NCI-H345 treated with DMSO at 0.1 percent for 48 hours (cell line): Measurements from ENCODE around the gene CLEC16A.

Source experiments
- DNase-seq: peaks from one replicate; lab custom pipeline; 2025; ENCODE audit not compliant: unreplicated experiment; lab: John Stamatoyannopoulos, UW

The CLEC16A gene

DNA sequence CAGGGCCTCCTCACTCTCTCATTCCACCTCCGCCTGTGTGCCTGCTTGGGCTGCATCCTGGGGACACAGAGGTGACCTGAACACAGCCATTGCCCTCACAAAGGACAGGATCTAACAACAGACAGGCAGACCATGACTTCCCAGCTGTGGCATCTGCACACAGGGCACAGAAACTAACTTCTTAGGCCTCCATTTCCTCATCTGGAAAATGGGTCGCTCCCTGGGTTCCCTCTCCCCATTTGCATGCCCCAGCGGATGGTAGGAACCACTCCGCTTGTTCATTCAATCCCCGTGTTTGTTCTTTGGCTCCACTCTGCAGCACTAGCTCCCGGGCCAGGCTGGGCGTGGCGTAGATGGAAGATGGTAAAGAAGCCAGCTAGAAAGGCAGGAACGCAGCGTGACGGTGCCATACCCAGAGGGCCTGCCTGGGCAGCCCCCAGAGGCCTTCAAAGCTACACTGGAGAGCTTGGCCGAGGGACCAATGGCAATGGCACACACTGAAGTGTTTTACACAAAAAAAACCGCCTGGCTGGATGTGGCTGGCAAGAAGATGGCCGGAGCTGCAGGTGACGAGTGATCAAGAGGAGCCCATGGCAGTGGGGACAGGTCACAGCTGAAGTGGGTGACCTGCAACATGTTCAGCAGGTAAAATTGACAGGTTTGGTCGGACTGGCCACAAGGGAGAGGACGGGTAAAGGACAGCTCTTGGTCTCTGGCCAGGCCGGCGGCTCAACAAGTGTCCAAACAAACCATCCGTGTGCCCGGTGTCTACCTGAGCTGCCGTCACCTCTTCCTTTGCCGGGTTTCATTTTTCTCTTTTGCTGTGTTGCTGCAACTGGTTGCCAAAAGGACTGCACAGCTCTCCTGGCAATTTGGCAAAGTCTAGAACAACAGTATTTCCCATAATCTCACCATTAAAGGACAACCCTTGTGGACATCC, 244.7 kb downstream of the CLEC16A start:
- DNase-seq: no peak

DNA sequence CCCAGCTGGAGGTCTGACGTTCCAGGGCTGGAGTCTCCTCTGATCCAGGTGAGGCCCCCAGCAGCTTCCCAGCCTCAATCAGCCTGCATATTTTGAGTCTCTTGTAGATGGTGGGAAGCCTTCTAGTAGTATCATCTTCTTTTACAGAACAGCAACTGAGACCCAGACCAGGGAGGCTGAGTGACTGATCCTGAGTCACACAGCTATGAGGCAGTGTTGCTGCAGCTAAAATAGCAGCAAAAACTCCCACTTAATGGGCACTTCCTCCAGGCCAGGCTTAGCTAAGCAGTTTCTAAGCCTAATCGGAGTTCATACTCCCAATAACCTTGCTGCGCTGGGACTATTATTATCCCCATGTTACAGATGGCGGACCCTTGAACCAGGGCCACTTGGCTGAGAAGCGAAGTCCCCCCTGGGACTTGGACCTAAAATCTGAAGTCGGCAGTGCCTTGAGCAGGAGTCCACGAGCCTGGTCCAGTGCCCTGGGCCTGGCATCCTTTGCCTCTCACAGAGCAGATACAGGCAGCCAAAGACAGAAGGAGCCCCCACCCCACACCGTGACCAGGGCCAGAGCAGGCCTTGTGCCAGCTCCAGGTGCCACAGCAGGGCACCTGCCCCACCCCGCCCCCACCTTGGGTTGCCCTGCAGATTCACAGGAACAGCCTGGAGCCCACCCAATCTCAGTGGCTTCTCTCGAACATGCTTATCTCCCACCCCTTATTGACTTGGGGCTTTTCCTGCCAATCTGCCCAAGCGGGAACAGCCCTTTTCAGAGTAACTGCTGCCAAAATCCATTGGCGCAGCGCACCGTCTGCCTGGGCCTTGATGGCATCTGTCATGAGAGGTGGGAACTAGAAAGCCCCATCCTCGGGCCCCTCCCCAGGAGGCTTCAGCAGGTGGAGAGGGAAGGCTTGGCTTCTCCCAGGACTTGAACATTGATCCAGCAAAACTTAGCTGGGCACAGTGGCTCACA, 246.5 kb downstream of the CLEC16A start:
- DNase-seq: no peak

DNA sequence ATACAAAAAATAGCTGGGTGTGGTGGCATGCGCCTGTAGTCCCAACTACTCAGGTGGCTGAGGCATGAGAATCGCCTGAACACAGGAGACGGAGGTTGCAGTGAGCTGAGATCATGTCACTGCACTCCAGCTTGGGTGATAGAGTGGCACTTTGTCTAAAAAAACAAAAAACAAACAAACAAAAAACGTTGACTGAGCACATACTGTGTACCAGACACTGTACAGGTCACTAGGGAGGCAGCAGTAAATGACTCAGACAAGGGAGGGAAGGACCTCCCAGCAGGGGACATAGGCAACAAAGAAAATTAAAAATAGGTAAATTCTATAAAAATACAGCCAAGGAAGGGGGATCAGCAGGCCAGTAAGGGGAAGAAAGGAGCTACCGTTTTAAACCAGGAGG, 247.3 kb downstream of the CLEC16A start:
- no peak for DNase-seq

- no peak for DNase-seq
These were observed 249.1 kb downstream of the CLEC16A start for GRCh38 chr16:11193494-11193893.

DNA sequence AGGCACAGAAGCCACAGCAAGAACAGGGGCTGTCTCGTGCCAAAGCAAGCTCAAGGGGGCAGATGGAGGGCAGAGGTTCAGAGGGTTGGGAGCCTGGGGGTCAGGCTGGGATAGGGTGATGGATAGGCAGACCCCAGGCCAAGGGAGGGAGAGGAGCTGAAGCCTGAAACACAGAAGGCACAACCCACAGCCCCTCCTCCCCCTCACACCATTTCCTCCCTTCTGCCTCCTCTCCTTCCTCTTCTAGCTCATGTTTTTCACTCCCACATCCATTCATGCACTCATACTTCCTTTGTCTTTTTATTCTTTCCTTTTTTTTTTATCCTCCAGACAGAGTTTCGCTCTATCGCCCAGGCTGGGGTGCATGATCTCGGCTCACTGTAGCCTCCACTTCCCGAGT, 250.5 kb downstream of the CLEC16A start:
- no peak for DNase-seq

- DNase-seq: no peak
These were observed 252.0 kb downstream of the CLEC16A start for GRCh38 chr16:11196286-11196828.

- DNase-seq: no peak
These were observed 254.0 kb downstream of the CLEC16A start for GRCh38 chr16:11198375-11198774.

- no peak for DNase-seq
These were observed 254.5 kb downstream of the CLEC16A start for GRCh38 chr16:11198828-11199227.

DNA sequence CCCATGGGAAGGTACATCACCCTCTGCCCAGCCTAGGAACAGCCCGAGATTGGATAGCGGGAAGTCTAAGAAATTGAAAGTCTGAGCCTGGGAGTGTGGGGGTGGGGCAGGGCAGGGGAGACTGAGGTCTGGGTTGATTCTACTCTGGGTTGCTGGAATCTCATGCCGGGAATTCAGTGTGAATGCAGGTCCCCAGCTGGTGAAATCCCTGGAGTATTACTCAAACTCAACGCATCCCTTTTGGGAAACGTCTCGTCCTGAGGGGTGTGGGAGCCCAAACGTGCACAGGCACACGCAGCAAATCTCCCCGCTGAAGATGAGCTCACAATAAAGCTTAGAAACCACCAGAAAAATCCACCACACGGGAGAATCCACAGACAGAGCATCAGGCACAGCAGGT, 256.2 kb downstream of the CLEC16A start:
- no peak for DNase-seq

DNA sequence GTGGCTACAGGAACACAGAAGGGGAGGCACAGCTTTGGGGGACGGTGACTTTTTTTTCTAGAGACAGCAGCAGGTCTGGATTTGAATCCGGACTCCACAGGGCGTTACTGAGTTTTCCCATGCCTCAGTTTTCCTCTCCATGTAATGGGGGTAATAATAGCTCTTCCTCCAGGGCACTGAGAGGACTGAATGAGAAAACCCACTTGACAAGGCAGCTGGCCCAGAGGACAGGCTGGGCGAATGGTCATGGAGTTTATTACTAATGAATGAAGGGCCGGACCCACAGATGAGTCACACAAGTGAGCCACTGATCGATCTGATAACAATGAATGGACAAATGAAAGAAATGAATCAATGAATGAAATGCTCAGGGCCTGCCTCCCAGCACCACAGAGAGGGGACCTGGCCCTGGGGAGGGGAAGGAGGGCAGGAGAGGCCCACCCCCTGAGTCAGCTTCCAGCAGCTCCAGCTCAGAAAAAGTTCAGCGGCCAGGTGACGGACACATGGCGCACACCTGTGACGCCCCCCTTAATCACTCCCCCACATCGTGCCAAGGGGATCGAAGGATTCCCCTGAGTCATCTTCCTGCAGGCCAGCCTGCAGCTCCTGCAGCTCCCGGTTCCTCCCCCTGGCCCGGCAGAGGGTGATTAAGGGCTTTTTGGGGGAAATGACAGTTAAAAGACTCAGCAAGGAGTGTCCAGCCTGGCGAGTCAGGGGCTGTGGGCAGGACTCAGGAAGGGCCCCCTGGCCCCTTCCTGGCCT, 257.3 kb downstream of the CLEC16A start:
- DNase-seq: no peak

- DNase-seq: no peak
These were observed 258.1 kb downstream of the CLEC16A start for GRCh38 chr16:11202260-11203091.

DNA sequence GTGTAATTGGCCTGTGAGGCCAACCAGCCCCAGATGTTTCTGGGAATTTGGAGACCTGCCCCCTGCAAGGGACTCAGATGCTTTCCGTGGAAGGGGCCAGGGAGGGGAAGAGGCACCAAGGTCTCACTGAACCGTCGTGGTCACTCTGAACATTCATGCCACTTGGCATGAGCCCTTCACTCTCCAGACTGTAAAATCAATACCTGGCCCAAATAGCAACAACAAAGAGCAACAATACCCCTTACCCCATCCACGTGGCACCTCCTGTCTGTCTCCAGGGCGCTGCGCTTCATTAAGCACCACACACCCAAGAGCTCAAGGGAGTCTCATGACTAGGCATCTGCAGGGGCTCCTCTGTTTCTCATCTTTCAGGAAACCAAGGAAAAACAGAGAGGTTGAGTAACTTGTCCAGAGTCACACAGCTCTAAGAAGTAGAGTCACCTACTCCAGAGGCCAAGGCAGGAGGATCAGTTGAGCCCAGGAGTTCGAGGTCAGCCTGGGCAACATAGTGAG, 258.8 kb downstream of the CLEC16A start:
- no peak for DNase-seq

GRCh38 chr16:11204513-11205047, 260.2 kb downstream of the CLEC16A start:
- DNase-seq: no peak

DNA sequence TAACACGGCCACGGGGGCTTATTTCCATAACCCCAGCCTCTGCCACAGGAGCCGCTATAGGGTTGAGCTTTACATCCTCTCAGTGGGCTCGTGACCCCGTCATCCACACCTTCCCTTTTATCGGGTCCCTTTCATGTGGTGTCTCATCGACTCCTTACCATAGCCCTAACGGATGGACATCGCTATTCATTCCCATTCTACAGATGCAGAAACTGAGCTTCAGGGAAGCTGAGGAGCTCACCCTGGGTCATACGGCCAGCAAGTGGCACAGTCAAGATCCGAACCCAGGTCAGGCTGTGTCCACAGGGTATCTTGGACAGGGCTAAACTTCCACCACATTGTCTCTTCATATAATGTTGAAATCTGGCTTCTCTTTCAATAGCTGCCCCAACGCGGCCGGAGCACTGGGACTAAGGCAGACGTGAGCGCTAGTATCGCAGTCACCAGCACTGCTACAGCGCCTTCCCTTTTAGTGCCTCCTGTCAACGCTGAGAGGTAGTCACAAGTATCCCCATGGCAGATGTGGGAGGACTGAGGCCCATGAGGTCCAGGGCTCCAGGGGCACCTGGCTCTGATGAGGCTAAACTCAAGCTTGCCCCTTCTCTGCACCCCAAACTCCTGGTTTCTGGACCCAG, 260.8 kb downstream of the CLEC16A start:
- DNase-seq: no peak

GRCh38 chr16:11205754-11206581, 261.6 kb downstream of the CLEC16A start:
- no peak for DNase-seq

DNA sequence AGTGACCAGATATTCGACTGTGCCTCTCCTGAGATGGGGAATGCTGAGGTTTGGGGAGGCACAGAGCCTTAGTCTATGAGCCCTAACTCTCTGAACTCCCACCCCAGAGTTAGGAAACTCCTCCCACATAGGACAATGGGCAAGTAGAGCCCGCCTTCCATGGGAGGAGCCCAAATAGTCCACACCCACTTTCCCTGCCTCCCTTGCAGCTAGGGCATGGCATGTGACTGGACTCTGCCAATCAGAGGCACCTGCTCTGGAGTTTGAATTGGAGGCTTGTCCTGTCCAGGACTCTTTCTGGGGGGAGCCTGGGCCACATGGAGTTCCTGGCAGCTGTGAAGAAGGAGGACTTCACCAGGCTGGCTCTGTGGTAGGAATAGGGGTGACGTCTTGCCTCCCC, 263.3 kb downstream of the CLEC16A start:
- no peak for DNase-seq

DNA sequence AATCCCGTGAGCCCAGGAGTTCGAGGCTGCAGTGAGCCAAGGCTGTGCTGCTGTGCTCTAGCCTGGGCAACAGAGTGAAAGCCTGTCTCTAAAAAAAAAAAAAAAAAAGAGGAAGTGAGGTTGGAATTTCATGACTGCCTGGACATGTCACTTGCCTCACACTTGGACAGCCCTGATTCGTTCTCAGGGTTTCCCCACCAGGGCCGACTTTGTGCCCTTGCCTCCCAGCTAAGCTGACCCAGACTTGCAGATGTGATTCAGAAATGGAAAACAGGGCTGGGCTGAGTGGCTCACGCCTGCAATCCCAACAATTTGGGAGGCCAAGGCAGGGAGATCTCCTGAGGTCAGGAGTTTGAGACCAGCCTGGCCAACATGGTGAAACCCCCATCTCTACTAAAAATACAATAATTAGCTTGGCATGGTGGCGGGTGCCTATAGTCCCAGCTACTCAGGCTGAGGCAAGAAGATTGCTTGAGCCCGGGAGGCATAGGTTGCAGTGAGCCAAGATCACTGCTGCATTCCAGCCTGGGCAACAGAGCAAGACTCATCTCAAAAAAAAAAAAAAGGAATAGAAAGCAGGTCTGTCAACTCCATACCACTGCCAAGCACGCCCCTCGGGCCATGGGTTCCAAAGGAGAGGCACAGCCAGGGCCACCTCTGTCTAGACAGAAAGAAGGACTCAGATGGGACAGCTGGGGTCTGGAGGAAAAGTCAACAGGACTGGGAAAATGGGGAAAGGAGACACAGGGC, 264.7 kb downstream of the CLEC16A start:
- DNase-seq: no peak
